Panc1 (cell line): ENCODE results near the gene FBLN1. TPM values are rescaled to one million over a fixed set of nuclear protein-coding genes. Genes with fewer than 3 reads are reported as not detected.

Experiments used
- ATAC-seq: fragments of 200-7000 bp; cut with Tn5 transposase; 2 replicates; pipeline ENCODE4 v1.9.1; 2020; ENCODE audit warnings: mild to moderate bottlenecking, moderate library complexity
- BruUV-seq: library from RNA; stranded (reverse); fragments of 400-500 nt; replicated peaks from 2 replicates; lab custom pipeline; 2021; lab: Mats Ljungman, UMichigan
- CTCF ChIA-PET: fragments of 300-600 bp; sonication (Branson Sonifier 250); formaldehyde crosslinking; loops from one replicate; lab custom pipeline; 2022; ENCODE audit warnings: antibody characterized with exemption; lab: Charles Lee
- POLR2A ChIA-PET: fragments of 300-600 bp; sonication (Branson Sonifier 250); formaldehyde crosslinking; loops from one replicate; lab custom pipeline; 2022; ENCODE audit warnings: antibody characterized with exemption; lab: Charles Lee
- DNase-seq: peaks from one replicate; pipeline ENCODE4 v3.0.0-alpha.2; 2010; ENCODE audit warnings: low read depth, low spot score
- H3K27ac ChIP-seq: 2 replicates; pipeline ENCODE4 v1.5.1; 2011; ENCODE audit warnings: mild to moderate bottlenecking, low read length, inconsistent platforms
- H3K27me3 ChIP-seq: fragments of 200-500 bp; sonication (Bioruptor generic); 2 replicates; pipeline ENCODE4 v1.6.0; 2014; ENCODE audit warnings: low read length, inconsistent platforms; ENCODE audit not compliant: control insufficient read depth, insufficient read depth
- H3K36me3 ChIP-seq: fragments of 200-500 bp; sonication (Bioruptor generic); 2 replicates; pipeline ENCODE4 v1.5.1; 2014; ENCODE audit warnings: inconsistent platforms, mild to moderate bottlenecking, low read length, moderate library complexity; ENCODE audit not compliant: control insufficient read depth, insufficient read depth
- H3K4me1 ChIP-seq: 2 replicates; pipeline ENCODE4 v1.5.1; 2011; ENCODE audit warnings: inconsistent platforms, mild to moderate bottlenecking, low read length, moderate library complexity; ENCODE audit not compliant: control insufficient read depth, insufficient read depth
- H3K4me3 ChIP-seq, 2 experiments: 2 replicates each; pipeline ENCODE4 v1.5.1; 2011 to 2012; ENCODE audit warnings: low read depth in 2 of 2, low read length in 2 of 2, mild to moderate bottlenecking in 2 of 2, inconsistent platforms in 1 of 2, moderate library complexity in 1 of 2
- H3K9me3 ChIP-seq: fragments of 200-500 bp; sonication (Bioruptor generic); 2 replicates; pipeline ENCODE4 v1.5.1; 2014; ENCODE audit warnings: low read depth, mild to moderate bottlenecking, inconsistent platforms, low read length, moderate library complexity; ENCODE audit not compliant: control insufficient read depth, insufficient read depth
- POLR2AphosphoS5 ChIP-seq: IDR thresholded peaks from 2 replicates; pipeline ENCODE4 v1.6.1; 2012; ENCODE audit warnings: mild to moderate bottlenecking, low read depth, low read length, moderate library complexity
- REST ChIP-seq, 2 experiments: IDR thresholded peaks; 2 replicates each; pipeline ENCODE4 v1.6.1; 2011 to 2012; ENCODE audit warnings: low read depth in 2 of 2, control low read depth in 1 of 2, low read length in 1 of 2, mild to moderate bottlenecking in 1 of 2, moderate library complexity in 1 of 2; ENCODE audit not compliant: insufficient read depth in 1 of 2
- SIN3A ChIP-seq: IDR thresholded peaks from 2 replicates; pipeline ENCODE4 v1.6.1; 2012; ENCODE audit warnings: low read depth, mild to moderate bottlenecking, low read length, moderate library complexity, borderline replicate concordance; ENCODE audit not compliant: insufficient read depth
- TCF7L2 ChIP-seq: IDR thresholded peaks from 2 replicates; pipeline ENCODE4 v1.6.1; 2011; ENCODE audit warnings: mild to moderate bottlenecking, low read depth, low read length, inconsistent platforms
- in situ Hi-C: cut with HindIII; loops from 2 replicates; pipeline ENCODE4 v1.10.0; 2016; ENCODE audit warnings: low sequenced_read_pairs, low pct_unique_long_range_greater_than_20kb
- intact Hi-C: fragments of 100-400 bp; cut with micrococcal nuclease; formaldehyde crosslinking; loops from one replicate; pipeline ENCODE4 v1.10.0; 2022; ENCODE audit not compliant: unreplicated experiment
- total RNA-seq: library from RNA; stranded (reverse); gene quantifications from one replicate; pipeline ENCODE4 v1.2.1, GENCODE V29; 2021; ENCODE audit not compliant: unreplicated experiment
- TF ChIP-seq, protein P1 (sequence below): fragments of 450-650 bp; IDR thresholded peaks from 2 replicates; pipeline ENCODE4 v1.5.1; 2017; ENCODE audit warnings: mild to moderate bottlenecking

The FBLN1 gene
- total RNA-seq, 1 experiment from 2014 or later, result 143 TPM

- TF ChIP-seq TCF7L2, result no peak
- TF ChIP-seq REST (IDR thresholded peaks at IDR 0.05; ENCODE audit: insufficient read depth in 1 of 2, low read depth in 2 of 2, low read length in 1 of 2), result no peak
- no peak for TF ChIP-seq POLR2AphosphoS5
- TF ChIP-seq SIN3A, result no peak
- TF ChIP-seq, protein P1, sequence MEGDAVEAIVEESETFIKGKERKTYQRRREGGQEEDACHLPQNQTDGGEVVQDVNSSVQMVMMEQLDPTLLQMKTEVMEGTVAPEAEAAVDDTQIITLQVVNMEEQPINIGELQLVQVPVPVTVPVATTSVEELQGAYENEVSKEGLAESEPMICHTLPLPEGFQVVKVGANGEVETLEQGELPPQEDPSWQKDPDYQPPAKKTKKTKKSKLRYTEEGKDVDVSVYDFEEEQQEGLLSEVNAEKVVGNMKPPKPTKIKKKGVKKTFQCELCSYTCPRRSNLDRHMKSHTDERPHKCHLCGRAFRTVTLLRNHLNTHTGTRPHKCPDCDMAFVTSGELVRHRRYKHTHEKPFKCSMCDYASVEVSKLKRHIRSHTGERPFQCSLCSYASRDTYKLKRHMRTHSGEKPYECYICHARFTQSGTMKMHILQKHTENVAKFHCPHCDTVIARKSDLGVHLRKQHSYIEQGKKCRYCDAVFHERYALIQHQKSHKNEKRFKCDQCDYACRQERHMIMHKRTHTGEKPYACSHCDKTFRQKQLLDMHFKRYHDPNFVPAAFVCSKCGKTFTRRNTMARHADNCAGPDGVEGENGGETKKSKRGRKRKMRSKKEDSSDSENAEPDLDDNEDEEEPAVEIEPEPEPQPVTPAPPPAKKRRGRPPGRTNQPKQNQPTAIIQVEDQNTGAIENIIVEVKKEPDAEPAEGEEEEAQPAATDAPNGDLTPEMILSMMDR, result no peak
- H3K4me3 ChIP-seq, result no peak overlapping the region
- H3K4me1 ChIP-seq, result no peaks in the 10 kb centered on the region; the same call in 1 of the 2 replicates
- no peak overlapping the region for H3K27ac ChIP-seq
- no peaks in the 10 kb centered on the region for H3K36me3 ChIP-seq
- DNase-seq, result no peak
- intact Hi-C loops (no loop called here), in situ Hi-C loops (no loop called here)
- no peak for ATAC-seq
- ChIA-PET POLR2A (no interaction called here), CTCF (no interaction called here)
- BruUV-seq, result no TSS peak
- no peaks in the 10 kb centered on the region for H3K27me3 ChIP-seq
- H3K9me3 ChIP-seq, result no peaks in the 10 kb centered on the region
Observed at GRCh38 chr22:45496451-45496941, 6.2 kb upstream of the FBLN1 start.

- in situ Hi-C loops (no loop called here), intact Hi-C loops (loop anchor here (1.0 kb wide), 1 partner anchor 43 kb away; no protein-coding TSS in a partner anchor)
- TF ChIP-seq SIN3A (no peak), TCF7L2 (no peak), REST (IDR thresholded peaks at IDR 0.05; ENCODE audit: insufficient read depth in 1 of 2, low read depth in 2 of 2, low read length in 1 of 2) (no peak)
- TF ChIP-seq, protein P1, result no peak
- no peaks in the 10 kb centered on the region for H3K36me3 ChIP-seq
- CTCF ChIA-PET, result no interaction called here
- no peaks in the 10 kb centered on the region; the same call in 1 of the 2 replicates for H3K4me1 ChIP-seq
- POLR2A ChIA-PET, result no interaction called here
- H3K27me3 ChIP-seq, result no peaks in the 10 kb centered on the region
- DNase-seq (no peak), ATAC-seq (no peak)
- H3K9me3 ChIP-seq, result no peaks in the 10 kb centered on the region
- no TSS peak for BruUV-seq
- H3K4me3 ChIP-seq, result no peak overlapping the region
- H3K27ac ChIP-seq, result no peak overlapping the region
Observed at GRCh38 chr22:45497351-45498145, 5.1 kb upstream of the FBLN1 start.
